IMR-90 (cell line): ENCODE measurements around the gene KRTDAP. TPM values are rescaled to one million over a fixed set of nuclear protein-coding genes. Genes with fewer than 3 reads are reported as not detected.

ENCODE experiments used
- ATAC-seq: fragments of 200-7000 bp; cut with Tn5 transposase; 2 replicates; pipeline ENCODE4 v1.9.1; 2020; ENCODE audit warnings: low read depth, mild to moderate bottlenecking, moderate library complexity
- BruUV-seq: library from RNA; stranded (reverse); fragments of 400-500 nt; replicated peaks from 2 replicates; lab custom pipeline; 2021; lab: Mats Ljungman, UMichigan
- CTCF ChIA-PET: fragments of 300-600 bp; formaldehyde crosslinking; extraction: SDS; loops from one replicate; lab custom pipeline; 2021; ENCODE audit warnings: antibody characterized with exemption; lab: Yijun Ruan, JAX
- POLR2A ChIA-PET: fragments of 300-600 bp; sonication (Branson Sonifier 250); formaldehyde crosslinking; loops from one replicate; lab custom pipeline; 2022; ENCODE audit warnings: antibody characterized with exemption; ENCODE audit not compliant: unreplicated experiment; lab: Charles Lee
- DNase-seq: peaks from one replicate; pipeline ENCODE4 v3.0.0; 2013
- H2AFZ ChIP-seq: replicated peaks from 2 replicates; pipeline ENCODE3; 2013; ENCODE audit warnings: low read length, mild to moderate bottlenecking; ENCODE audit not compliant: poor library complexity
- H2AK5ac ChIP-seq: 2 replicates; pipeline ENCODE4 v1.6.1; 2013; ENCODE audit warnings: low read depth, low read length, inconsistent platforms
- H2AK9ac ChIP-seq: replicated peaks from 2 replicates; pipeline ENCODE3; 2013; ENCODE audit warnings: mild to moderate bottlenecking, low read depth, low read length, moderate library complexity; ENCODE audit not compliant: poor library complexity
- H2BK120ac ChIP-seq: 2 replicates; pipeline ENCODE4 v1.6.1; 2013; ENCODE audit warnings: low read depth, low read length, inconsistent platforms
- H2BK15ac ChIP-seq: 3 replicates; pipeline ENCODE4 v1.6.1; 2013; ENCODE audit warnings: low read depth, low read length, inconsistent platforms
- H2BK20ac ChIP-seq: 2 replicates; pipeline ENCODE4 v1.6.1; 2013; ENCODE audit warnings: low read depth, mild to moderate bottlenecking, inconsistent platforms, low read length, moderate library complexity
- H2BK5ac ChIP-seq: 2 replicates; pipeline ENCODE4 v1.6.1; 2013; ENCODE audit warnings: mild to moderate bottlenecking, low read depth, low read length, inconsistent platforms; ENCODE audit not compliant: poor library complexity, severe bottlenecking
- H3K14ac ChIP-seq: replicated peaks from 2 replicates; pipeline ENCODE4 v1.6.1; 2013; ENCODE audit warnings: low read depth, low read length, inconsistent platforms
- H3K18ac ChIP-seq: 2 replicates; pipeline ENCODE4 v1.6.1; 2013; ENCODE audit warnings: low read depth, low read length, control low read depth
- H3K23ac ChIP-seq: 2 replicates; pipeline ENCODE4 v1.6.1; 2013; ENCODE audit warnings: low read depth, low read length, inconsistent platforms
- H3K27ac ChIP-seq: 2 replicates; pipeline ENCODE4 v1.5.1; 2013; ENCODE audit warnings: mild to moderate bottlenecking, control low read depth, low read length; ENCODE audit not compliant: insufficient read depth
- H3K27me3 ChIP-seq: 2 replicates; pipeline ENCODE4 v1.6.1; 2013; ENCODE audit warnings: low read length; ENCODE audit not compliant: control insufficient read depth, insufficient read depth
- H3K36me3 ChIP-seq: 2 replicates; pipeline ENCODE4 v1.6.1; 2013; ENCODE audit warnings: low read length, mixed read lengths; ENCODE audit not compliant: control insufficient read depth, insufficient read depth
- H3K4ac ChIP-seq: 2 replicates; pipeline ENCODE4 v1.6.1; 2013; ENCODE audit warnings: low read depth, low read length, inconsistent platforms
- H3K4me1 ChIP-seq: 2 replicates; pipeline ENCODE4 v1.6.1; 2013; ENCODE audit warnings: low read length, mixed read lengths; ENCODE audit not compliant: control insufficient read depth, insufficient read depth
- H3K4me2 ChIP-seq: 2 replicates; pipeline ENCODE4 v1.6.1; 2013; ENCODE audit warnings: low read depth, mild to moderate bottlenecking, control low read depth, low read length, moderate library complexity
- H3K4me3 ChIP-seq: 2 replicates; pipeline ENCODE4 v1.5.1; 2013; ENCODE audit warnings: low read depth, mild to moderate bottlenecking, control low read depth, low read length, moderate library complexity; ENCODE audit not compliant: insufficient read depth
- H3K56ac ChIP-seq: 2 replicates; pipeline ENCODE4 v1.6.1; 2013; ENCODE audit warnings: low read length, inconsistent platforms; ENCODE audit not compliant: insufficient read depth; ENCODE audit errors: extremely low read depth
- H3K79me1 ChIP-seq, 2 experiments: 2 replicates each; pipeline ENCODE4 v1.6.1; 2013; ENCODE audit warnings: low read length in 2 of 2, inconsistent platforms in 1 of 2, low read depth in 1 of 2
- H3K9ac ChIP-seq: 2 replicates; pipeline ENCODE4 v1.6.1; 2013; ENCODE audit warnings: low read depth, low read length, control low read depth
- H3K9me1 ChIP-seq: 2 replicates; pipeline ENCODE4 v1.6.1; 2013; ENCODE audit warnings: low read length, inconsistent platforms; ENCODE audit not compliant: insufficient read depth
- H3K9me3 ChIP-seq: 2 replicates; pipeline ENCODE4 v1.6.1; 2013; ENCODE audit warnings: low read length; ENCODE audit not compliant: control insufficient read depth, insufficient read depth
- H4K20me1 ChIP-seq: 2 replicates; pipeline ENCODE4 v1.6.1; 2013; ENCODE audit warnings: low read length, inconsistent platforms; ENCODE audit not compliant: insufficient read depth
- H4K5ac ChIP-seq: 2 replicates; pipeline ENCODE4 v1.6.1; 2013; ENCODE audit warnings: mild to moderate bottlenecking, low read depth, low read length, control low read depth
- H4K8ac ChIP-seq, 2 experiments: 2 replicates each; pipeline ENCODE4 v1.6.1; 2013; ENCODE audit warnings: low read depth in 2 of 2, low read length in 2 of 2, control low read depth in 1 of 2, inconsistent platforms in 1 of 2
- H4K91ac ChIP-seq: 2 replicates; pipeline ENCODE4 v1.6.1; 2013; ENCODE audit warnings: low read depth, low read length, inconsistent platforms; ENCODE audit not compliant: insufficient read depth
- RAD21 ChIP-seq: IDR thresholded peaks from 2 replicates; pipeline ENCODE4 v1.6.1; 2012; ENCODE audit warnings: low read length, improper control_type of control experiment
- WGBS, 2 experiments: methylation state at CpG; one replicate each; pipeline versions ENCODE4 v1.1.5 to v1.1.7; 2013; ENCODE audit warnings: missing lambda C conversion rate in 2 of 2; ENCODE audit not compliant: insufficient read length in 1 of 2; ENCODE audit errors: extremely low coverage in 2 of 2; 5-methylcytosine and 5-hydroxymethylcytosine counted together
- dilution Hi-C: fragments of 300-500 bp; cut with HindIII; formaldehyde crosslinking; loops from one replicate; pipeline ENCODE4 v1.14.3; 2018; ENCODE audit warnings: low sequenced_read_pairs; ENCODE audit not compliant: unreplicated experiment
- in situ Hi-C: fragments of 300-500 bp; cut with MboI; formaldehyde crosslinking; loops from 3 replicates; pipeline ENCODE4 v1.14.3; 2019; ENCODE audit warnings: low sequenced_read_pairs, inconsistent platforms, mixed read lengths
- intact Hi-C: fragments of 100-400 bp; cut with micrococcal nuclease; formaldehyde crosslinking; loops from 2 replicates; pipeline ENCODE4 v1.10.0; 2022
- polyA plus RNA-seq, 3 experiments: library from polyadenylated mRNA; depleted of rRNA; stranded (reverse); fragments of >200 nt; gene quantifications; 2 replicates each; pipeline ENCODE4 v1.2.3, GENCODE V29; 2012; ENCODE audit warnings: low replicate concordance in 1 of 3
- total RNA-seq: library from RNA; depleted of rRNA; stranded (reverse); fragments of >200 nt; gene quantifications from 2 replicates; pipeline ENCODE4 v1.2.3, GENCODE V29; 2012

KRTDAP gene
- total and polyA plus RNA-seq, 2 of the 4 experiments (the other 2 are of a cell fraction): not detected

GRCh38 chr19:35458192-35458591, 32.1 kb downstream of the KRTDAP start:
- Histone ChIP-seq H3K79me1 (no peaks in the 10 kb centered on the region), H4K20me1 (no peaks in the 10 kb centered on the region), H3K4me1 (no peaks in the 10 kb centered on the region), H2BK20ac (no peak overlapping the region), H3K23ac (no peak overlapping the region), H3K4me3 (no peak overlapping the region), H2AK9ac (no peak overlapping the region), H3K9me1 (no peaks in the 10 kb centered on the region), H2BK5ac (no peak overlapping the region), H3K27ac (no peak overlapping the region), H4K8ac (no peak overlapping the region), H4K5ac (no peak overlapping the region), H3K4me2 (no peak overlapping the region), H2AK5ac (no peak overlapping the region), H2BK120ac (no peak overlapping the region), H4K91ac (no peak overlapping the region), H3K14ac (no peak overlapping the region), H3K56ac (no peak overlapping the region), H3K9ac (no peak overlapping the region), H3K9me3 (no peaks in the 10 kb centered on the region), H2AFZ (no peak overlapping the region), H3K27me3 (peaks cover 4% of the 10 kb centered on the region; the same call in 1 of the 2 replicates), H2BK15ac (no peak overlapping the region), H3K18ac (no peak overlapping the region), H3K36me3 (no peaks in the 10 kb centered on the region), H3K4ac (no peak overlapping the region)
- dilution Hi-C loops: no loop called here
- BruUV-seq: no TSS peak
- WGBS, 2 experiments: no CpG with 5 or more reads among the region's 1 CpG
- ATAC-seq (no peak), DNase-seq (no peak)
- in situ Hi-C loops: no loop called here
- intact Hi-C loops: no loop called here
- TF ChIP-seq RAD21: no peak
- ChIA-PET CTCF (no interaction called here), POLR2A (no interaction called here)
